IMR-90 (cell line): ENCODE data around the gene LAMA5. TPM values are rescaled to one million over a fixed set of nuclear protein-coding genes. Genes with fewer than 3 reads are reported as not detected.

Source experiments
- ATAC-seq: fragments of 200-7000 bp; cut with Tn5 transposase; 2 replicates; pipeline ENCODE4 v1.9.1; 2020; ENCODE audit warnings: low read depth, mild to moderate bottlenecking, moderate library complexity
- BruUV-seq: library from RNA; stranded (reverse); fragments of 400-500 nt; replicated peaks from 2 replicates; lab custom pipeline; 2021; lab: Mats Ljungman, UMichigan
- CTCF ChIA-PET: fragments of 300-600 bp; formaldehyde crosslinking; extraction: SDS; loops from one replicate; lab custom pipeline; 2021; ENCODE audit warnings: antibody characterized with exemption; lab: Yijun Ruan, JAX
- POLR2A ChIA-PET: fragments of 300-600 bp; sonication (Branson Sonifier 250); formaldehyde crosslinking; loops from one replicate; lab custom pipeline; 2022; ENCODE audit warnings: antibody characterized with exemption; ENCODE audit not compliant: unreplicated experiment; lab: Charles Lee
- DNase-seq: peaks from one replicate; pipeline ENCODE4 v3.0.0; 2013
- H2AFZ ChIP-seq: replicated peaks from 2 replicates; pipeline ENCODE3; 2013; ENCODE audit warnings: low read length, mild to moderate bottlenecking; ENCODE audit not compliant: poor library complexity
- H2AK5ac ChIP-seq: 2 replicates; pipeline ENCODE4 v1.6.1; 2013; ENCODE audit warnings: low read depth, low read length, inconsistent platforms
- H2AK9ac ChIP-seq: replicated peaks from 2 replicates; pipeline ENCODE3; 2013; ENCODE audit warnings: mild to moderate bottlenecking, low read depth, low read length, moderate library complexity; ENCODE audit not compliant: poor library complexity
- H2BK120ac ChIP-seq: 2 replicates; pipeline ENCODE4 v1.6.1; 2013; ENCODE audit warnings: low read depth, low read length, inconsistent platforms
- H2BK15ac ChIP-seq: 3 replicates; pipeline ENCODE4 v1.6.1; 2013; ENCODE audit warnings: low read depth, low read length, inconsistent platforms
- H2BK20ac ChIP-seq: 2 replicates; pipeline ENCODE4 v1.6.1; 2013; ENCODE audit warnings: low read depth, mild to moderate bottlenecking, inconsistent platforms, low read length, moderate library complexity
- H2BK5ac ChIP-seq: 2 replicates; pipeline ENCODE4 v1.6.1; 2013; ENCODE audit warnings: mild to moderate bottlenecking, low read depth, low read length, inconsistent platforms; ENCODE audit not compliant: poor library complexity, severe bottlenecking
- H3K14ac ChIP-seq: replicated peaks from 2 replicates; pipeline ENCODE4 v1.6.1; 2013; ENCODE audit warnings: low read depth, low read length, inconsistent platforms
- H3K18ac ChIP-seq: 2 replicates; pipeline ENCODE4 v1.6.1; 2013; ENCODE audit warnings: low read depth, low read length, control low read depth
- H3K23ac ChIP-seq: 2 replicates; pipeline ENCODE4 v1.6.1; 2013; ENCODE audit warnings: low read depth, low read length, inconsistent platforms
- H3K27ac ChIP-seq: 2 replicates; pipeline ENCODE4 v1.5.1; 2013; ENCODE audit warnings: mild to moderate bottlenecking, control low read depth, low read length; ENCODE audit not compliant: insufficient read depth
- H3K27me3 ChIP-seq: 2 replicates; pipeline ENCODE4 v1.6.1; 2013; ENCODE audit warnings: low read length; ENCODE audit not compliant: control insufficient read depth, insufficient read depth
- H3K36me3 ChIP-seq: 2 replicates; pipeline ENCODE4 v1.6.1; 2013; ENCODE audit warnings: low read length, mixed read lengths; ENCODE audit not compliant: control insufficient read depth, insufficient read depth
- H3K4ac ChIP-seq: 2 replicates; pipeline ENCODE4 v1.6.1; 2013; ENCODE audit warnings: low read depth, low read length, inconsistent platforms
- H3K4me1 ChIP-seq: 2 replicates; pipeline ENCODE4 v1.6.1; 2013; ENCODE audit warnings: low read length, mixed read lengths; ENCODE audit not compliant: control insufficient read depth, insufficient read depth
- H3K4me2 ChIP-seq: 2 replicates; pipeline ENCODE4 v1.6.1; 2013; ENCODE audit warnings: low read depth, mild to moderate bottlenecking, control low read depth, low read length, moderate library complexity
- H3K4me3 ChIP-seq: 2 replicates; pipeline ENCODE4 v1.5.1; 2013; ENCODE audit warnings: low read depth, mild to moderate bottlenecking, control low read depth, low read length, moderate library complexity; ENCODE audit not compliant: insufficient read depth
- H3K56ac ChIP-seq: 2 replicates; pipeline ENCODE4 v1.6.1; 2013; ENCODE audit warnings: low read length, inconsistent platforms; ENCODE audit not compliant: insufficient read depth; ENCODE audit errors: extremely low read depth
- H3K79me1 ChIP-seq, 2 experiments: 2 replicates each; pipeline ENCODE4 v1.6.1; 2013; ENCODE audit warnings: low read length in 2 of 2, inconsistent platforms in 1 of 2, low read depth in 1 of 2
- H3K9ac ChIP-seq: 2 replicates; pipeline ENCODE4 v1.6.1; 2013; ENCODE audit warnings: low read depth, low read length, control low read depth
- H3K9me1 ChIP-seq: 2 replicates; pipeline ENCODE4 v1.6.1; 2013; ENCODE audit warnings: low read length, inconsistent platforms; ENCODE audit not compliant: insufficient read depth
- H3K9me3 ChIP-seq: 2 replicates; pipeline ENCODE4 v1.6.1; 2013; ENCODE audit warnings: low read length; ENCODE audit not compliant: control insufficient read depth, insufficient read depth
- H4K20me1 ChIP-seq: 2 replicates; pipeline ENCODE4 v1.6.1; 2013; ENCODE audit warnings: low read length, inconsistent platforms; ENCODE audit not compliant: insufficient read depth
- H4K5ac ChIP-seq: 2 replicates; pipeline ENCODE4 v1.6.1; 2013; ENCODE audit warnings: mild to moderate bottlenecking, low read depth, low read length, control low read depth
- H4K8ac ChIP-seq, 2 experiments: 2 replicates each; pipeline ENCODE4 v1.6.1; 2013; ENCODE audit warnings: low read depth in 2 of 2, low read length in 2 of 2, control low read depth in 1 of 2, inconsistent platforms in 1 of 2
- H4K91ac ChIP-seq: 2 replicates; pipeline ENCODE4 v1.6.1; 2013; ENCODE audit warnings: low read depth, low read length, inconsistent platforms; ENCODE audit not compliant: insufficient read depth
- BHLHE40 ChIP-seq: fragments of 150-350 bp; IDR thresholded peaks from 2 replicates; pipeline ENCODE4 v1.6.1; 2016; ENCODE audit warnings: mild to moderate bottlenecking, low read depth, low read length
- WGBS, 2 experiments: methylation state at CpG; one replicate each; pipeline versions ENCODE4 v1.1.5 to v1.1.7; 2013; ENCODE audit warnings: missing lambda C conversion rate in 2 of 2; ENCODE audit not compliant: insufficient read length in 1 of 2; ENCODE audit errors: extremely low coverage in 2 of 2; 5-methylcytosine and 5-hydroxymethylcytosine counted together
- dilution Hi-C: fragments of 300-500 bp; cut with HindIII; formaldehyde crosslinking; loops from one replicate; pipeline ENCODE4 v1.14.3; 2018; ENCODE audit warnings: low sequenced_read_pairs; ENCODE audit not compliant: unreplicated experiment
- in situ Hi-C: fragments of 300-500 bp; cut with MboI; formaldehyde crosslinking; loops from 3 replicates; pipeline ENCODE4 v1.14.3; 2019; ENCODE audit warnings: low sequenced_read_pairs, inconsistent platforms, mixed read lengths
- intact Hi-C: fragments of 100-400 bp; cut with micrococcal nuclease; formaldehyde crosslinking; loops from 2 replicates; pipeline ENCODE4 v1.10.0; 2022
- polyA plus RNA-seq, 3 experiments: library from polyadenylated mRNA; depleted of rRNA; stranded (reverse); fragments of >200 nt; gene quantifications; 2 replicates each; pipeline ENCODE4 v1.2.3, GENCODE V29; 2012; ENCODE audit warnings: low replicate concordance in 1 of 3
- total RNA-seq: library from RNA; depleted of rRNA; stranded (reverse); fragments of >200 nt; gene quantifications from 2 replicates; pipeline ENCODE4 v1.2.3, GENCODE V29; 2012

The LAMA5 gene
- total and polyA plus RNA-seq, 2 of the 4 experiments (the other 2 are of a cell fraction) = 0.90 to 7.3 TPM

- H3K27me3 ChIP-seq = no peaks in the 10 kb centered on the region
- H2BK120ac ChIP-seq = no peak overlapping the region
- ChIA-PET POLR2A (no interaction called here), CTCF (no interaction called here)
- H2BK20ac ChIP-seq = no peak overlapping the region
- H3K9me3 ChIP-seq = no peaks in the 10 kb centered on the region
- H3K4me1 ChIP-seq = peaks cover 6% of the 10 kb centered on the region; the same call in 1 of the 2 replicates
- no peak overlapping the region for H3K27ac ChIP-seq
- no peak overlapping the region for H3K18ac ChIP-seq
- H2BK5ac ChIP-seq = no peak overlapping the region
- dilution Hi-C loops = no loop called here
- no peak overlapping the region for H3K23ac ChIP-seq
- no peak overlapping the region for H3K9ac ChIP-seq
- H4K20me1 ChIP-seq = peaks cover 9% of the 10 kb centered on the region; the same call in 1 of the 2 replicates
- no peak overlapping the region for H4K5ac ChIP-seq
- no TSS peak for BruUV-seq
- 93% methylated on average over 3 of the region's 23 CpGs; no CpG with 5 or more reads in 1 of the 2 experiments for WGBS, 2 experiments
- in situ Hi-C loops = no loop called here
- no peak overlapping the region for H3K56ac ChIP-seq
- H2AK5ac ChIP-seq = no peak overlapping the region
- no peak for DNase-seq
- H3K4me3 ChIP-seq = no peak overlapping the region
- H2BK15ac ChIP-seq = no peak overlapping the region
- ATAC-seq = no peak
- H4K8ac ChIP-seq = no peak overlapping the region
- H3K9me1 ChIP-seq = no peaks in the 10 kb centered on the region
- H3K4ac ChIP-seq = no peak overlapping the region
- no peak overlapping the region for H3K14ac ChIP-seq
- no peak overlapping the region for H4K91ac ChIP-seq
- TF ChIP-seq BHLHE40 = no peak
- intact Hi-C loops = no loop called here
- no peak overlapping the region for H3K4me2 ChIP-seq
- peaks cover 3% of the 10 kb centered on the region for H3K36me3 ChIP-seq
- no peak overlapping the region for H2AFZ ChIP-seq
- peaks cover 10 to 22% of the 10 kb centered on the region in 2 experiments; a peak in 3 of 4 replicates for H3K79me1 ChIP-seq
- H2AK9ac ChIP-seq = no peak overlapping the region
These were observed 35.5 kb upstream of the LAMA5 start for GRCh38 chr20:62402456-62403150.
